Endothelial cell of umbilical vein (primary cell): ENCODE results near the gene MEGF10.
"Not testable (repeated sequence)": the region's sequence is repeated elsewhere in the genome, so short reads cannot be mapped to it uniquely, and the experiment has no call there.

ENCODE experiments used
- EZH2 ChIP-seq: IDR thresholded peaks from 2 replicates; pipeline ENCODE4 v1.6.1; 2012; ENCODE audit warnings: borderline replicate concordance, low read depth, mild to moderate bottlenecking, moderate library complexity, low read length, inconsistent platforms; ENCODE audit not compliant: severe bottlenecking
- GATA2 ChIP-seq: IDR thresholded peaks from 2 replicates; pipeline ENCODE4 v1.7.0; 2011; ENCODE audit warnings: low read depth, mild to moderate bottlenecking, moderate library complexity, mixed read lengths, low read length; ENCODE audit not compliant: insufficient read length, insufficient read depth
- JUN ChIP-seq: IDR thresholded peaks from 2 replicates; pipeline ENCODE4 v1.6.1; 2011; ENCODE audit warnings: borderline replicate concordance, low read depth; ENCODE audit not compliant: insufficient read length, insufficient read depth
- POLR2A ChIP-seq: IDR thresholded peaks from 2 replicates; pipeline ENCODE4 v1.6.1; 2012; ENCODE audit warnings: low read depth, mild to moderate bottlenecking, control low read depth, low read length
- POLR2AphosphoS5 ChIP-seq: IDR thresholded peaks from 2 replicates; pipeline ENCODE4 v1.6.1; 2012; ENCODE audit warnings: low read depth, mild to moderate bottlenecking, control low read depth, low read length, moderate library complexity; ENCODE audit not compliant: insufficient read depth
- TF ChIP-seq, protein P1 (sequence below), 2 donors: IDR thresholded peaks; 1 replicate in 1 of 2; 2 replicates in 1 of 2; pipeline ENCODE4 v1.5.1; 2011; ENCODE audit warnings: low read length in 2 of 2, mild to moderate bottlenecking in 2 of 2, moderate library complexity in 2 of 2, control low read depth in 1 of 2, inconsistent platforms in 1 of 2, low read depth in 1 of 2; ENCODE audit not compliant: insufficient read depth in 1 of 2; ENCODE audit errors: extremely low read depth in 1 of 2
- TF ChIP-seq, protein P2 (sequence below): IDR thresholded peaks from 2 replicates; pipeline ENCODE4 v1.6.1; 2011; ENCODE audit not compliant: insufficient read depth, insufficient read length

DNA sequence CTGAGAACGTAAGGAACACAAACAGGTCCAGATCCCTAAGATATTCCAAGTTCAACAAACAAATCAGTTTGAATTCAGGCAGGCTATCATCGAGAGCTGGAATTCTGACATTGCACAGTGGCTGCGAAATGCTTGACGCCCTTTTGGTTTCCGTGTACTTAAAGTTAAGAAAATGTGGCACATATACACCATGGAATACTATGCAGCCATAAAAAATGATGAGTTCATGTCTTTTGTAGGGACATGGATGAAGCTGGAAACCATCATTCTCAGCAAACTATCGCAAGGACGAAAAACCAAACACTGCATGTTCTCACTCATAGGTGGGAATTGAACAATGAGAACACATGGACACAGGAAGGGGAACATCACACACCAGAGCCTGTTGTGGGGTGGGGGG, 17.7 kb downstream of the MEGF10 start:
- TF ChIP-seq, protein P1, sequence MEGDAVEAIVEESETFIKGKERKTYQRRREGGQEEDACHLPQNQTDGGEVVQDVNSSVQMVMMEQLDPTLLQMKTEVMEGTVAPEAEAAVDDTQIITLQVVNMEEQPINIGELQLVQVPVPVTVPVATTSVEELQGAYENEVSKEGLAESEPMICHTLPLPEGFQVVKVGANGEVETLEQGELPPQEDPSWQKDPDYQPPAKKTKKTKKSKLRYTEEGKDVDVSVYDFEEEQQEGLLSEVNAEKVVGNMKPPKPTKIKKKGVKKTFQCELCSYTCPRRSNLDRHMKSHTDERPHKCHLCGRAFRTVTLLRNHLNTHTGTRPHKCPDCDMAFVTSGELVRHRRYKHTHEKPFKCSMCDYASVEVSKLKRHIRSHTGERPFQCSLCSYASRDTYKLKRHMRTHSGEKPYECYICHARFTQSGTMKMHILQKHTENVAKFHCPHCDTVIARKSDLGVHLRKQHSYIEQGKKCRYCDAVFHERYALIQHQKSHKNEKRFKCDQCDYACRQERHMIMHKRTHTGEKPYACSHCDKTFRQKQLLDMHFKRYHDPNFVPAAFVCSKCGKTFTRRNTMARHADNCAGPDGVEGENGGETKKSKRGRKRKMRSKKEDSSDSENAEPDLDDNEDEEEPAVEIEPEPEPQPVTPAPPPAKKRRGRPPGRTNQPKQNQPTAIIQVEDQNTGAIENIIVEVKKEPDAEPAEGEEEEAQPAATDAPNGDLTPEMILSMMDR (IDR thresholded peaks at IDR 0.05; ENCODE audit: extremely low read depth in 1 of 2, insufficient read depth in 1 of 2, low read depth in 1 of 2, low read length in 2 of 2): not testable (repeated sequence)
- TF ChIP-seq POLR2AphosphoS5, EZH2, POLR2A, JUN, GATA2: not testable (repeated sequence)
- TF ChIP-seq, protein P2, sequence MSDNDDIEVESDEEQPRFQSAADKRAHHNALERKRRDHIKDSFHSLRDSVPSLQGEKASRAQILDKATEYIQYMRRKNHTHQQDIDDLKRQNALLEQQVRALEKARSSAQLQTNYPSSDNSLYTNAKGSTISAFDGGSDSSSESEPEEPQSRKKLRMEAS: not testable (repeated sequence)
